Activated CD4-positive, alpha-beta T cell treated with anti-CD3 and anti-CD28 coated beads for 1 hour (primary cell): ENCODE data around the gene RABEP1.
"Not testable (repeated sequence)": the region's sequence is repeated elsewhere in the genome, so short reads cannot be mapped to it uniquely, and the experiment has no call there.

Experiments
- DNase-seq: peaks from one replicate; pipeline ENCODE4 v3.0.0-alpha.2; 2020

Gene RABEP1

GRCh38 chr17:5422505-5422904 lies 140.4 kb downstream of the RABEP1 start:
- DNase-seq: no peak

GRCh38 chr17:5424909-5425308 lies 142.8 kb downstream of the RABEP1 start:
- DNase-seq: no peak

GRCh38 chr17:5425826-5426225 lies 143.7 kb downstream of the RABEP1 start:
- DNase-seq: no peak

GRCh38 chr17:5429191-5429887 lies 147.3 kb downstream of the RABEP1 start:
- DNase-seq: no peak

GRCh38 chr17:5430413-5430999 lies 148.4 kb downstream of the RABEP1 start:
- no peak for DNase-seq

- DNase-seq: not testable (repeated sequence)
Measured at GRCh38 chr17:5431234-5431633, 149.2 kb downstream of the RABEP1 start.

DNA sequence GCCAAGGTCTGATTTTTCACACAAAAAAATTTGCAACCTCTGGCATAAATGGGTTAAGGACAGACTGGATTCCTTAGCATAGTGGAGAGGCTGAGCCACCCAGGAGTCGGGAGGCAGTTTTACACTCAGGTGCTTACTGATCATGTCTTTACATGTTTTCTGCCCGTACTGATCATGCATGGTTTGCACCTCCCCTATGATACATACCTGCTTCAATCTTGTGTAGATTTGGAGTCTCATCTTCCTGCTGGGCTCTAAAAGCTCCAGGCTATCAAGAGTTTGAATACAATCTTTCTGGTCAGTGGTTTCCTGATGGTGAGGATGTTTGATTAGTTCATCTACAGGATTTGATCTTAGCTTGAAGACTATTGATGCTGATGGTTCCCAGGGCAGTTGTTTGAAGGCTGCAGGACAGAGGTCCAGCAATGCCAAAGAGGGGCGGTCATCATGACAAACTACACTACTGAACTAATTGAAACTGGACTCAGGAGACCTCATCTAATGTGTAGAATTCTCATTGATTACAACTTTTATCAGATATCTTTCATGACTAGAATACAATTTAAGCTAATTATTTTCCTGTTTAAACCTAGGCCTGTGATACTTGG lies 150.0 kb downstream of the RABEP1 start:
- DNase-seq: no peak

GRCh38 chr17:5434984-5435383 lies 152.9 kb downstream of the RABEP1 start:
- DNase-seq: no peak
